Stimulated activated naive CD8-positive, alpha-beta T cell treated with anti-CD3 and anti-CD28 coated beads, Interleukin-15, amount 100 ng/mL, for 72 hours (primary cell): ENCODE data around the gene TFCP2.
A peak's percentile ranks its signal among the peaks of the same experiment; 100 is the strongest.

ENCODE experiments used
- ATAC-seq: fragments of 150-1000 bp; cut with Tn5 transposase; 2 replicates; pipeline ENCODE4 v1.10.0; 2021; ENCODE audit warnings: mild to moderate bottlenecking, moderate library complexity
- DNase-seq, 2 donors: peaks; one replicate each; pipeline ENCODE4 v3.0.0; 2021 to 2022
- H3K27ac Mint-ChIP-seq, 2 donors: one replicate each; pipeline ENCODE4 v1.8.0; 2022; ENCODE audit warnings: mild to moderate bottlenecking in 2 of 2, mixed read lengths in 2 of 2, moderate library complexity in 2 of 2
- H3K27me3 Mint-ChIP-seq: one replicate; pipeline ENCODE4 v1.8.0; 2022; ENCODE audit warnings: mixed read lengths
- H3K4me1 Mint-ChIP-seq: one replicate; pipeline ENCODE4 v1.8.0; 2022; ENCODE audit warnings: mild to moderate bottlenecking, mixed read lengths
- H3K4me3 Mint-ChIP-seq, 2 donors: one replicate each; pipeline ENCODE4 v1.8.0; 2022; ENCODE audit warnings: mild to moderate bottlenecking in 2 of 2, mixed read lengths in 2 of 2, moderate library complexity in 1 of 2
- H3K9me3 Mint-ChIP-seq, 2 donors: one replicate each; pipeline ENCODE4 v1.8.0; 2022; ENCODE audit warnings: mixed read lengths in 2 of 2

The TFCP2 gene

GRCh38 chr12:51202718-51203117 is 29.8 kb upstream of the TFCP2 start:
- no peaks in the 10 kb centered on the region for H3K9me3 Mint-ChIP-seq
- DNase-seq (no peak), ATAC-seq (no peak)
- peaks cover 13% of the 10 kb centered on the region for H3K4me1 Mint-ChIP-seq
- no peak overlapping the region for H3K4me3 Mint-ChIP-seq
- no peak overlapping the region for H3K27ac Mint-ChIP-seq
- H3K27me3 Mint-ChIP-seq, result no peaks in the 10 kb centered on the region

DNA sequence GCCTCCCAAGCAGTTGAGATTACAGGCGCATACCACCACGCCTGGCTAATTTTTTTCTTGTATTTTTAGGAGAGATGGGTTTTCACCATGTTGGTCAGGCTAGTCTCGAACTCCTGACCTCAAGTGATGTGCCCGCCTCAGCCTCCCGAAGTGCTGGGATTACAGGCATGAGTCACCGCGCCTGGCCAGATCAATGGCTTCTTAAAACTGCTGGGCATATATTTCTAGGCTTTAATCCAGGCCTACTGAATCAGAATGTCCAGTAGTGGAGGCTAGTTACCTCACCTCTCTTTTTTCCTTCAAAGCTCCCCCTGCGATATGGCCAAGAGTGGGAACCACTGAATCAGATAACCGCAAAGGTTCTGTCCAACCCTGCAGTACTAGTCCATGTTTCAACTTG is 27.9 kb upstream of the TFCP2 start:
- no peaks in the 10 kb centered on the region for H3K9me3 Mint-ChIP-seq
- H3K4me1 Mint-ChIP-seq, result peaks cover 13% of the 10 kb centered on the region
- ATAC-seq (no peak), DNase-seq (no peak)
- no peak overlapping the region for H3K27ac Mint-ChIP-seq
- no peak overlapping the region for H3K4me3 Mint-ChIP-seq
- H3K27me3 Mint-ChIP-seq, result no peaks in the 10 kb centered on the region

DNA sequence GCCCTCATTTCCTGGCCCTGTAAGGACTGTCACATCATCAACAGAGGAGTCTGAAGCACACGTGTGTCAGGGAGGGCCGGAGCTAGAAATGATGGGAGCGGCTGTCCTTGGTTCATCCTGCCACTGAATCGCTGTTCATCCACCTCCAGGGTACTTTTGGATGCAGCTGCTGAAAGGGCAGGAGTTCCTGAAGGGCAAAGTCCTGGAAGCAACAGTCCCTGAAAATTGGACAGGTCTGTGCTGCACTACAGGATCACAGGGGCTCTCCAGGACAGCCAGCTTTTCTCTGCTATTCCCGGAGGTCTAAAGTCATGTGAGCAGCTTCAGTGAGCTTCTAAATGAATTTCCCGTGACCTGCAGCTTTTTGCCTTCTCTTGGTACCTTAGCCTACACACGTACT is 27.2 kb upstream of the TFCP2 start:
- Mint-ChIP-seq H3K27ac (peak overlapping the region in 1 of 2 donors; percentile 86), H3K4me3 (no peak overlapping the region), H3K27me3 (no peaks in the 10 kb centered on the region), H3K9me3 (no peaks in the 10 kb centered on the region), H3K4me1 (peaks cover 13% of the 10 kb centered on the region)
- ATAC-seq (no peak), DNase-seq (no peak)

- peaks cover 13% of the 10 kb centered on the region for H3K4me1 Mint-ChIP-seq
- H3K27me3 Mint-ChIP-seq, result no peaks in the 10 kb centered on the region
- DNase-seq (no peak), ATAC-seq (no peak)
- no peaks in the 10 kb centered on the region for H3K9me3 Mint-ChIP-seq
- H3K27ac Mint-ChIP-seq, result peak overlapping the region in 1 of 2 donors; percentile 86
- no peak overlapping the region for H3K4me3 Mint-ChIP-seq
Observed at GRCh38 chr12:51199366-51199945, 26.5 kb upstream of the TFCP2 start.

- Mint-ChIP-seq H3K4me3 (no peak overlapping the region), H3K27me3 (no peaks in the 10 kb centered on the region), H3K9me3 (no peaks in the 10 kb centered on the region), H3K27ac (no peak overlapping the region), H3K4me1 (peaks cover 11% of the 10 kb centered on the region)
- ATAC-seq (no peak), DNase-seq (no peak)
Observed at GRCh38 chr12:51198568-51199365, 25.8 kb upstream of the TFCP2 start.

GRCh38 chr12:51197736-51198567 is 25.0 kb upstream of the TFCP2 start:
- peaks cover 3% of the 10 kb centered on the region for H3K4me1 Mint-ChIP-seq
- no peak overlapping the region for H3K27ac Mint-ChIP-seq
- H3K4me3 Mint-ChIP-seq, result no peak overlapping the region
- no peak for DNase-seq
- no peaks in the 10 kb centered on the region for H3K9me3 Mint-ChIP-seq
- no peaks in the 10 kb centered on the region for H3K27me3 Mint-ChIP-seq
- ATAC-seq, result no peak

DNA sequence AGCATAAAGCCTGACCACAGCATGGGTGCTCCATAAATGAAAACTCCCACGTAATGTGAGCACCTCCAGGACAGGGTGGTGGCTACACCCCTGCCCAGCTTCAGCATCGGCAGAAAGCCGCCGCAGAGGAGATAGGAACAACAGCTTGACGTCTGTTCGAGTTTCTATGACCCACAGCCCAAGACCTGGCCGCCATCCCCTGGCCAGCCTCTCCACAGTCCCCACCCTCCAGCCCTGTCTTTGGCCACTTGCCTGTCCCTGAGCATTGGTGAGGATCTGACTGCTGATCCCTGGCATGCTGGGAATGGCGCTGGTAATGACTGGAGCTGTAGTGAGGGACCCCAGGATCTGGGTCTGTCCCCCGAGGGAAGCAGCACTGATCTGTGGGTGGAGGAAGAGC is 23.6 kb upstream of the TFCP2 start:
- DNase-seq (no peak), ATAC-seq (no peak)
- Mint-ChIP-seq H3K4me1 (no peaks in the 10 kb centered on the region), H3K27ac (peak overlapping the region in 1 of 2 donors; percentile 3), H3K27me3 (no peaks in the 10 kb centered on the region), H3K4me3 (no peak overlapping the region), H3K9me3 (no peaks in the 10 kb centered on the region)

GRCh38 chr12:51195841-51196240 is 22.9 kb upstream of the TFCP2 start:
- Mint-ChIP-seq H3K9me3 (no peaks in the 10 kb centered on the region), H3K4me1 (no peaks in the 10 kb centered on the region), H3K4me3 (no peak overlapping the region), H3K27me3 (no peaks in the 10 kb centered on the region), H3K27ac (peak overlapping the region in 1 of 2 donors; percentile 12)
- ATAC-seq (no peak), DNase-seq (no peak)

DNA sequence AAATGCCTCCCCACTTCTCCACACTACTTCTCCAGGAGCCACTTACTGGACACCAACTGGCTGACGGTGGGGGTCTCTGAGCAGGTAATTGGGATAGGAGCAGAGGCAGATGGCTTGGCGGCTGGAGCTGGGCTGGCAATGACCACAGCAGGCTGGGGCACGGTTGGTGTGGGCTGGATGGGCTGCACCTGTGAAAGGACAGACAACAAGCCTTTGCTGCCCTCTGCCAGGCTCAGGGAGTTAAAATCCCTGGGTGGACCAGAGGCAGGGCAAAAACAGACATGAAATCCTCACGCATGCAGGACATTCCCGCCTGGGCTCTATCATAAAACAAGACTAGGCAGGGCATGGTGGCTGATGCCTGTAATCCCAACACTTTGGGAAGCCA is 19.3 kb upstream of the TFCP2 start:
- no peak for DNase-seq
- H3K4me3 Mint-ChIP-seq, result no peak overlapping the region
- no peak overlapping the region for H3K27ac Mint-ChIP-seq
- no peaks in the 10 kb centered on the region for H3K4me1 Mint-ChIP-seq
- H3K9me3 Mint-ChIP-seq, result no peaks in the 10 kb centered on the region
- H3K27me3 Mint-ChIP-seq, result no peaks in the 10 kb centered on the region
- ATAC-seq, result no peak

- H3K4me1 Mint-ChIP-seq, result no peaks in the 10 kb centered on the region
- no peaks in the 10 kb centered on the region for H3K9me3 Mint-ChIP-seq
- DNase-seq, result no peak
Observed at GRCh38 chr12:51191516-51192283, 18.8 kb upstream of the TFCP2 start.

GRCh38 chr12:51190820-51191219 is 17.9 kb upstream of the TFCP2 start:
- no peak for DNase-seq
- Mint-ChIP-seq H3K4me3 (no peak overlapping the region), H3K27ac (no peak overlapping the region)

More at GRCh38 chr12:51191516-51192283, 18.8 kb upstream of the TFCP2 start:
- Mint-ChIP-seq H3K27ac (peak overlapping the region; percentile 67 to 83), H3K4me3 (no peak overlapping the region), H3K27me3 (no peaks in the 10 kb centered on the region)
- ATAC-seq, result no peak

DNA sequence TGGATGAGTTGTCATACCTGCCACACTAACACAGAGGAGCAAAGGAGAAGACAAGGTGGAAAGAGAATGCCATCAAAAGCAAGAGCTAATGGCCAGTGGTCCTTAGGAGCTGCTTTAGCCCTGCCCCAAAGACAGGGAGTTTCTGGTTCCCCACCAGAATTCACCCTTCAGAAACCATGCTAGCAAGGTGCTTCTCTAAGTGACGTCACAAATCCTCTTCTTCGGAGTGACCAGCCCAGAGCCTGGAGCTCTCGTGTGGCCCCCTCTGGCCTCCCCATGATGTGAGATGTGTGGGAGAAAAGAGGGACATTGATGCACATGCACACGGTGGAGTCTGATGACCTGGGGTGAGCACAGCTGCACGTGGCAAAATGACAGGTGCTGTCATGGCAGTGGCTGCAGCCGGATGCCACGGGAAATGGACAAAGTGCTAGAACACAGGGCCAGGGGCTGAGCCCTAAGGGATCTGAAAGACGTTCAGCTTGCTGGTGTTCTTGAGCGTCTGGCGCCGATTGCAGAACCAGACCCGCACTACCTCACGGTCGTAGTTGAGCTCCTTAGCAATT is 16.9 kb upstream of the TFCP2 start:
- Mint-ChIP-seq H3K27me3 (no peaks in the 10 kb centered on the region), H3K27ac (no peak overlapping the region), H3K4me3 (no peak overlapping the region), H3K9me3 (no peaks in the 10 kb centered on the region), H3K4me1 (no peaks in the 10 kb centered on the region)
- no peak for ATAC-seq
- DNase-seq, result no peak

More at GRCh38 chr12:51190820-51191219, 17.9 kb upstream of the TFCP2 start:
- no peaks in the 10 kb centered on the region for H3K4me1 Mint-ChIP-seq
- H3K27me3 Mint-ChIP-seq, result no peaks in the 10 kb centered on the region
- H3K9me3 Mint-ChIP-seq, result no peaks in the 10 kb centered on the region
- no peak for ATAC-seq

GRCh38 chr12:51188359-51189051 is 15.6 kb upstream of the TFCP2 start:
- ATAC-seq, result no peak
- Mint-ChIP-seq H3K27ac (no peak overlapping the region), H3K4me3 (no peak overlapping the region), H3K9me3 (no peaks in the 10 kb centered on the region), H3K4me1 (no peaks in the 10 kb centered on the region), H3K27me3 (no peaks in the 10 kb centered on the region)
- DNase-seq, result no peak

- Mint-ChIP-seq H3K27ac (peak overlapping the region in 1 of 2 donors; percentile 26), H3K9me3 (no peaks in the 10 kb centered on the region), H3K27me3 (no peaks in the 10 kb centered on the region), H3K4me1 (no peaks in the 10 kb centered on the region), H3K4me3 (no peak overlapping the region)
- DNase-seq, result no peak
- no peak for ATAC-seq
Observed at GRCh38 chr12:51187370-51187987, 14.5 kb upstream of the TFCP2 start.
